Panc1 (cell line): ENCODE results near the gene SART1.
A peak's percentile ranks its signal among the peaks of the same experiment; 100 is the strongest.

ENCODE experiments used
- CTCF ChIP-seq: fragments of 450-650 bp; IDR thresholded peaks from 2 replicates; pipeline ENCODE4 v1.5.1; 2017; ENCODE audit warnings: mild to moderate bottlenecking
- SIN3A ChIP-seq: IDR thresholded peaks from 2 replicates; pipeline ENCODE4 v1.6.1; 2012; ENCODE audit warnings: low read depth, mild to moderate bottlenecking, low read length, moderate library complexity, borderline replicate concordance; ENCODE audit not compliant: insufficient read depth

GRCh38 chr11:65915821-65916251 is 45.7 kb upstream of the SART1 start:
- no peak for TF ChIP-seq CTCF
- TF ChIP-seq SIN3A = peak; percentile 75; the same call in 1 of the 2 replicates
